ENCODE results near the gene SIK3.

The SIK3 gene

GRCh38 chr11:116844722-116845121, 253.5 kb downstream of the SIK3 start:
- in situ Hi-C loops (cut with HindIII; ENCODE audit: low sequenced_read_pairs) = no loop called here
- TF ChIP-seq CTCF (IDR thresholded peaks at IDR 0.05; ENCODE audit: low read depth, low read length) = no peak
- H3K4me3 ChIP-seq (ENCODE audit: low read depth, low read length) = no peak overlapping the region
- DNase-seq (ENCODE audit: low read depth, low spot score) = no peak

- H3K4me3 ChIP-seq (ENCODE audit: low read depth, low read length) = no peak overlapping the region
- in situ Hi-C loops (cut with HindIII; ENCODE audit: low sequenced_read_pairs) = no loop called here
- no peak for DNase-seq (ENCODE audit: low read depth, low spot score)
- TF ChIP-seq CTCF (IDR thresholded peaks at IDR 0.05; ENCODE audit: low read depth, low read length) = no peak
These were observed 254.6 kb downstream of the SIK3 start for GRCh38 chr11:116843661-116844060.

- no peak overlapping the region for H3K4me3 ChIP-seq (ENCODE audit: low read depth, low read length)
- TF ChIP-seq CTCF (IDR thresholded peaks at IDR 0.05; ENCODE audit: low read depth, low read length) = no peak
- DNase-seq (ENCODE audit: low read depth, low spot score) = no peak
- in situ Hi-C loops (cut with HindIII; ENCODE audit: low sequenced_read_pairs) = no loop called here
These were observed 255.3 kb downstream of the SIK3 start for GRCh38 chr11:116842909-116843308.

- in situ Hi-C loops (cut with HindIII; ENCODE audit: low sequenced_read_pairs) = no loop called here
- no peak overlapping the region for H3K4me3 ChIP-seq (ENCODE audit: low read depth, low read length)
- no peak for DNase-seq (ENCODE audit: low read depth, low spot score)
- TF ChIP-seq CTCF (IDR thresholded peaks at IDR 0.05; ENCODE audit: low read depth, low read length) = no peak
These were observed 256.1 kb downstream of the SIK3 start for GRCh38 chr11:116842117-116842516.

- in situ Hi-C loops (cut with HindIII; ENCODE audit: low sequenced_read_pairs) = no loop called here
- H3K4me3 ChIP-seq (ENCODE audit: low read depth, low read length) = no peak overlapping the region
- DNase-seq (ENCODE audit: low read depth, low spot score) = no peak
- no peak for TF ChIP-seq CTCF (IDR thresholded peaks at IDR 0.05; ENCODE audit: low read depth, low read length)
These were observed 257.4 kb downstream of the SIK3 start for GRCh38 chr11:116840746-116841296.

- TF ChIP-seq CTCF (IDR thresholded peaks at IDR 0.05; ENCODE audit: low read depth, low read length) = peak; percentile 31
- in situ Hi-C loops (cut with HindIII; ENCODE audit: low sequenced_read_pairs) = no loop called here
- no peak overlapping the region for H3K4me3 ChIP-seq (ENCODE audit: low read depth, low read length)
- no peak for DNase-seq (ENCODE audit: low read depth, low spot score)
These were observed 257.9 kb downstream of the SIK3 start for GRCh38 chr11:116840224-116840745.
